Panc1 (cell line): ENCODE data around the gene CLDN16.

Source experiments
- TF ChIP-seq, protein P1 (sequence below): fragments of 450-650 bp; IDR thresholded peaks from 2 replicates; pipeline ENCODE4 v1.5.1; 2017; ENCODE audit warnings: mild to moderate bottlenecking
- TF ChIP-seq, protein P2 (sequence below), 2 experiments: IDR thresholded peaks; 2 replicates each; pipeline ENCODE4 v1.6.1; 2011 to 2012; ENCODE audit warnings: low read depth in 2 of 2, control low read depth in 1 of 2, low read length in 1 of 2, mild to moderate bottlenecking in 1 of 2, moderate library complexity in 1 of 2; ENCODE audit not compliant: insufficient read depth in 1 of 2

DNA sequence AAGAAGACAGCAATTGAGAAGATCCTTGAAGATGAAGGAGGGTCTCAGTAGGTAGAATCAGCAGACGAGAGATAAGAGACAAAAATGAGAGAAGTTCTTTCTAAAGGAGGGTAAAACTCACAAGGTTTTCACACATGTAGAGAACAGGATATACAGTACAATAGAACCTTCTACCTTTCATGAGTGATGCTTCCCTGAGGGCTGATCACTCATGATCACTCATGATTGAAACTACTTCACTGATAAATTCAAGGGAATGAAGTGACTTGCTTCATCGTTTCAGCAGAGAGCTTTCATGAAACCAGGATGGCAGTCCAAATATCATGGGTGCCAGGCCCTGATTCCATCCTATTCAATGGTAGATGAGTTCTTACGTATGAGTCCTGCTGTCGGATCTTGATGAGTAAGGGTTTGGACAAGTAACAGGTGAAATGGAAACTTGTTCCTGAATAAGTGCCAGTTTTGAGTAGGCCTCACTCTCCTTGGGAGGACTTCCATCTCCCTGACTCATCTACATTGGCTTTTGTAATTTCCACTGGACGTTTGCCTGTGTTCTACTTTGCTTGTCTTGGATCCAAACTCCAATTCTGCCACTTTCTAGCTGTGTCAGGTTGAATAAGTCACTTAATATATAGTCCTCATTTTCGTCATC is 9.6 kb upstream of the CLDN16 start:
- TF ChIP-seq, protein P1, sequence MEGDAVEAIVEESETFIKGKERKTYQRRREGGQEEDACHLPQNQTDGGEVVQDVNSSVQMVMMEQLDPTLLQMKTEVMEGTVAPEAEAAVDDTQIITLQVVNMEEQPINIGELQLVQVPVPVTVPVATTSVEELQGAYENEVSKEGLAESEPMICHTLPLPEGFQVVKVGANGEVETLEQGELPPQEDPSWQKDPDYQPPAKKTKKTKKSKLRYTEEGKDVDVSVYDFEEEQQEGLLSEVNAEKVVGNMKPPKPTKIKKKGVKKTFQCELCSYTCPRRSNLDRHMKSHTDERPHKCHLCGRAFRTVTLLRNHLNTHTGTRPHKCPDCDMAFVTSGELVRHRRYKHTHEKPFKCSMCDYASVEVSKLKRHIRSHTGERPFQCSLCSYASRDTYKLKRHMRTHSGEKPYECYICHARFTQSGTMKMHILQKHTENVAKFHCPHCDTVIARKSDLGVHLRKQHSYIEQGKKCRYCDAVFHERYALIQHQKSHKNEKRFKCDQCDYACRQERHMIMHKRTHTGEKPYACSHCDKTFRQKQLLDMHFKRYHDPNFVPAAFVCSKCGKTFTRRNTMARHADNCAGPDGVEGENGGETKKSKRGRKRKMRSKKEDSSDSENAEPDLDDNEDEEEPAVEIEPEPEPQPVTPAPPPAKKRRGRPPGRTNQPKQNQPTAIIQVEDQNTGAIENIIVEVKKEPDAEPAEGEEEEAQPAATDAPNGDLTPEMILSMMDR, result no peak
- TF ChIP-seq, protein P2, sequence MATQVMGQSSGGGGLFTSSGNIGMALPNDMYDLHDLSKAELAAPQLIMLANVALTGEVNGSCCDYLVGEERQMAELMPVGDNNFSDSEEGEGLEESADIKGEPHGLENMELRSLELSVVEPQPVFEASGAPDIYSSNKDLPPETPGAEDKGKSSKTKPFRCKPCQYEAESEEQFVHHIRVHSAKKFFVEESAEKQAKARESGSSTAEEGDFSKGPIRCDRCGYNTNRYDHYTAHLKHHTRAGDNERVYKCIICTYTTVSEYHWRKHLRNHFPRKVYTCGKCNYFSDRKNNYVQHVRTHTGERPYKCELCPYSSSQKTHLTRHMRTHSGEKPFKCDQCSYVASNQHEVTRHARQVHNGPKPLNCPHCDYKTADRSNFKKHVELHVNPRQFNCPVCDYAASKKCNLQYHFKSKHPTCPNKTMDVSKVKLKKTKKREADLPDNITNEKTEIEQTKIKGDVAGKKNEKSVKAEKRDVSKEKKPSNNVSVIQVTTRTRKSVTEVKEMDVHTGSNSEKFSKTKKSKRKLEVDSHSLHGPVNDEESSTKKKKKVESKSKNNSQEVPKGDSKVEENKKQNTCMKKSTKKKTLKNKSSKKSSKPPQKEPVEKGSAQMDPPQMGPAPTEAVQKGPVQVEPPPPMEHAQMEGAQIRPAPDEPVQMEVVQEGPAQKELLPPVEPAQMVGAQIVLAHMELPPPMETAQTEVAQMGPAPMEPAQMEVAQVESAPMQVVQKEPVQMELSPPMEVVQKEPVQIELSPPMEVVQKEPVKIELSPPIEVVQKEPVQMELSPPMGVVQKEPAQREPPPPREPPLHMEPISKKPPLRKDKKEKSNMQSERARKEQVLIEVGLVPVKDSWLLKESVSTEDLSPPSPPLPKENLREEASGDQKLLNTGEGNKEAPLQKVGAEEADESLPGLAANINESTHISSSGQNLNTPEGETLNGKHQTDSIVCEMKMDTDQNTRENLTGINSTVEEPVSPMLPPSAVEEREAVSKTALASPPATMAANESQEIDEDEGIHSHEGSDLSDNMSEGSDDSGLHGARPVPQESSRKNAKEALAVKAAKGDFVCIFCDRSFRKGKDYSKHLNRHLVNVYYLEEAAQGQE (IDR thresholded peaks at IDR 0.05; ENCODE audit: insufficient read depth in 1 of 2, low read depth in 2 of 2, low read length in 1 of 2), result no peak
